NCI-H1930 (cell line): Measurements from ENCODE around the gene GRIN3A.
A peak's percentile ranks its signal among the peaks of the same experiment; 100 is the strongest.
"Not testable (repeated sequence)": the region's sequence is repeated elsewhere in the genome, so short reads cannot be mapped to it uniquely, and the experiment has no call there.

Experiments
- DNase-seq, 2 experiments: peaks; one replicate each; lab custom pipeline; 2025; lab: John Stamatoyannopoulos, UW

The GRIN3A gene

GRCh38 chr9:101632611-101633010 is 105.8 kb downstream of the GRIN3A start:
- no peak for DNase-seq

GRCh38 chr9:101631892-101632291 is 106.6 kb downstream of the GRIN3A start:
- DNase-seq, result no peak

GRCh38 chr9:101629636-101630035 is 108.8 kb downstream of the GRIN3A start:
- no peak for DNase-seq

GRCh38 chr9:101628173-101628572 is 110.3 kb downstream of the GRIN3A start:
- no peak for DNase-seq

- DNase-seq, result no peak
Measured at GRCh38 chr9:101626295-101626694, 112.2 kb downstream of the GRIN3A start.

- no peak for DNase-seq
Measured at GRCh38 chr9:101625876-101626275, 112.6 kb downstream of the GRIN3A start.

GRCh38 chr9:101620452-101620851 is 118.0 kb downstream of the GRIN3A start:
- DNase-seq, result no peak

GRCh38 chr9:101618698-101619097 is 119.7 kb downstream of the GRIN3A start:
- no peak for DNase-seq

GRCh38 chr9:101605547-101605946 is 132.9 kb downstream of the GRIN3A start:
- DNase-seq, result no peak

GRCh38 chr9:101604296-101604695 is 134.2 kb downstream of the GRIN3A start:
- no peak for DNase-seq

GRCh38 chr9:101601904-101602765 is 136.3 kb downstream of the GRIN3A start:
- peak; percentile 34 to 46 for DNase-seq

GRCh38 chr9:101594796-101595195 is 143.7 kb downstream of the GRIN3A start, which contains the start of gene PPP3R2:
Gene PPP3R2, minus strand, starts transcription at chr9:101594969. Its CDS starts 48 bp downstream, at chr9:101594921.
- DNase-seq, result no peak

GRCh38 chr9:101593345-101593744 is 145.1 kb downstream of the GRIN3A start:
- no peak for DNase-seq

GRCh38 chr9:101592788-101593187 is 145.7 kb downstream of the GRIN3A start:
- DNase-seq, result no peak

GRCh38 chr9:101591787-101592446 is 146.5 kb downstream of the GRIN3A start:
- DNase-seq, result no peak

- no peak for DNase-seq
Measured at GRCh38 chr9:101590901-101591300, 147.5 kb downstream of the GRIN3A start.

- DNase-seq, result not testable (repeated sequence)
Measured at GRCh38 chr9:101590074-101590473, 148.4 kb downstream of the GRIN3A start.

- no peak for DNase-seq
Measured at GRCh38 chr9:101587332-101588043, 151.0 kb downstream of the GRIN3A start.

GRCh38 chr9:101586651-101587050 is 151.8 kb downstream of the GRIN3A start:
- no peak for DNase-seq

- DNase-seq, result no peak
Measured at GRCh38 chr9:101585740-101586139, 152.7 kb downstream of the GRIN3A start.

- DNase-seq, result no peak
Measured at GRCh38 chr9:101582553-101582952, 155.9 kb downstream of the GRIN3A start.

- no peak for DNase-seq
Measured at GRCh38 chr9:101579711-101580545, 158.5 kb downstream of the GRIN3A start.
